NCI-H1105 treated with DMSO at 0.1 percent for 48 hours (cell line): ENCODE data around the gene PPM1M.

Experiments
- DNase-seq: peaks from one replicate; lab custom pipeline; 2025; lab: John Stamatoyannopoulos, UW

Gene PPM1M

DNA sequence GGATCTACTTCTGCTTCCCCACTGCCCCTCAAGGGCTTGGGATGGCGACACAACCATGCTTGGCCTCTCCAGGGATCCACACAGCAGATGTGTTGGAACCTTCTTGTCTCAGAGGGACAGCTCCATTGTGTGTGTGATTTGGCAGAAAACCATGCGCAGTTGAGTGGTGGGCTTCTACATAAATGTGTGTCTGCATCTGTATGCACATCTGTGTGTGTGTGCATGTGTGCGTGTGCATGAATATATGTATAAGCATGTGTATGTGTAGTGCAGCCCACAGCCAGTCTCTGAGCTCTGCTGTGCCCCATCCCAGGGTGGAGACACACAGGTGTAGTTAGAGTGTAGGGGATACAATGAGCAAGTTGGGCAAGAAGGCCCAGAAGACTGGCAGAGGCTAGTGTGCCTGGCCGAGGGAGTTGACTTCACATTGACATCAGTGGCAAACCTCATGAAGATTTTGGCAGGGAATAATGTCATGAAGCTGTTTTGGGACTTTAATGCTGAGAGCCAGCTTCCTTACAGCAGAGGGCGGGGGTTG is 50.2 kb downstream of the PPM1M start:
- no peak for DNase-seq

DNA sequence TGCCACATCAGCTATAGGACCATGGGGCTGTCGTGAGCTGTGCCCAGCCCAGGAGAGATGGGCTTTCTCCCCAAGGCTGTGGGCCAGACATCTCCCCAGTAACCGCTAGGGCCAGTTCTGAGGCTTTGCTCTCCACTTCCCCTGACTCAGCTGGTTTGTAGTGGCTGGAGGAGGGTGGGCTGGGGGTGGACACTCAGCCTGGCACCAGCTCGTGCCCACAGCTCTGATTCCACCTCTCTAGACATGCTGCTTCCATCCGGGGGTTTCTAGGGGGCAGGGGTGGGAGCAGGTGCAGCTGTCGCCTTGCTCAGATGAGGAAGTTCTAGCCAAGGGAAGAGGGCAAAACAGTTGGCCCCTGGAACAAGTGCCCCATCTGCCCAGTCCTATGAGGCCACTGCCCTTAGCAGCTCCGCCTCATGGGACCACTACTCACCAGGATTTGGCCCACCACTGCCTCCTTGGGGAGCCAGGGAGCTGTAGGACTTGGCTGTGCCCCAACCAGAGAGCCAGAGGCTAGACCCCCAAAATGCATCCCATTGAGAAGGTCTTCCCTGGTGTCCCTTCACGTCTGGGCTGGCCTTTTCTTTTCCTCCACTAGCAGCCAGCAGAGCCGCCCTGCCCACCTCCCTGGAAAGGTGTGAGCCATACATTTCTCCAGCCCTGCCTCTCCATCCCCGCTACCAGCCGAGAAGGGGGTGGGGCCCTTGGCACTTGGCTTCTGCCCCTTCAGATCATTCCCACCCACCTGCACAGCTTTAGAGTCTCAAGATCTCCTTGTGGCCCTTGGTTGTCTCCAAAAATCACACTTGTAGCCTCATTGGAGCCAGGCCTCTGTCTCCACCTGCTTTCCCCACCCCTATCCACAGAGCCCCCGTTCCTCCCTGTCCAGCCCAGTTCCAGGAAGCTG is 51.9 kb downstream of the PPM1M start:
- no peak for DNase-seq

DNA sequence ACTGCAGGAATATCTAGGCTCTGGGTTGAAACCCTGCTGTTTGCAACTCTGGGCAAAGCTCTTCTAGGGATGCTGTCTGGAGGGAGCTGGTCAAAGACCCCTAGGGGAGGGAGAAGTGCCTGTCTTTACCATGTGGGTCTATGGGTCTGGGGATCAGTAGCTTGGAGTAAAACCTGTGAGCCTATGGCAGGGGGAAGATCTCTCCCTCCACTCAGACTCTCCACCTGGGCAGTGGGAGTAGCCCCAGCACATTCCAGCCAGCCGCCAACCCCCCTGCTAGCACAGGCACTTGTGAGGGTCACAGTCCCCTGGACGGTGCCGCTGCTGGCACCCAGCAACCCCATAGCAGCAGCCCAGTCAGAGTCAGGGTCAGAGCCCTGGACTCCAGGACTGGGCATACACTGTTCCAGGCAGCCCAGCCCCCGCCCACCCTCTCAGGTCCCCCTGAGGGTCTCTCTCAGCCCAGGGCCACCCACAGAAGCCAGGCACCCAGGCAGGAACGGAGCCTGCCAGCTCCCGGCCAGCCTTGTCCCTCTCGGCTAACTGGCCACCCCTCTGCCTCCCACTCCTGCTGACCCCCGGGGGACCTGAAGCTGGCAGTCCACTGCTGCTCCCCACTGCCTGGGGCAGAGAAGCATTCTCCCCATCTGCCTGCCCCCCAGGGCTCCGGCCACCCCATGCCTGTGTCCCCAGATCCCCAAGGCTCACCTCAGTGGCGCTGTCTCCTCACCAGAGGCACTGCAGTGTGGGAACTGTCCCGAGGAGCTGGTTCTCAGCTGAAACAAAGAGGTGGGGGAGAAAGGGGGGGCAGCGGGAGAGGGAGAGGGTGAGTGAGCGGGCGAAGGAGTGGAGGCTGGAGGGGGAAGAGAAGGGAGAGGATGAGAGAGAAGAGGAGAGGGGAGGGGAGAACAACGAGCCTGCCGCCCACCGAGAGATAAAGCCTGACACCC is 52.9 kb downstream of the PPM1M start:
- no peak for DNase-seq

DNA sequence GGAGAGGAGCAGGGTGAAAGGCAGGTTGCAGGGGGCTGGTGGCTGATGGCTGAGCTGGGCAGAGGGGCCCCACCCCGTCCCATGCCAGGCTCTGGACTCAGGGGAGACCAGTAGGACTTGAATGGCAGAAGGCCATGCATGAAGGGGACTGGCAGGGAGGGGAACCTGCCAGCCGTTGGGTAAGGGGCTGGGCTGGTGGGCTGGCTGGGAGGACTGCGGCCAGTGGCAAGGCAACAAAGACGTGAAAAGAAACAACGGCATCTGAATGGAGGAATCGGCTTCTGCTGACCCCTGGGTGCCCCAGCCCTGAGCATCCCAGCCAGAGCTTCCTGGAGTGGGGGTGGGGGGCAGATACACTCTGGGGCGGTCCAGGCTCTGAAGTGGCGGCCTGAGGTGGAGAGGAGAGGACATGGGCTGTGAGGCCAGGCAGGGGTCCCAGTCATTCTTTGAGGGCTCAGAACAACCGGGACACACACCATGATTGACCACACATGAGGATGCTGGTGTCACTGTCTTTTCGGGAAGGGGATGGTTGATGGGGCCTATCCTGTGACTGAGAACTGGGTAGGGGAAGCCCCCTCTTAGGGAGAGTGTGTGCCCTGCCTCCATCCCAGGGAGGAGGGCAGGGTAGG is 53.8 kb downstream of the PPM1M start:
- no peak for DNase-seq
